Measurements from ENCODE around the gene SEM1. TPM values are rescaled to one million over a fixed set of nuclear protein-coding genes. Genes with fewer than 3 reads are reported as not detected.
"Not testable (repeated sequence)": the region's sequence is repeated elsewhere in the genome, so short reads cannot be mapped to it uniquely, and the experiment has no call there.

SEM1 gene
- total RNA-seq, 1 donor from 2014 or later, result 50.8 TPM

DNA sequence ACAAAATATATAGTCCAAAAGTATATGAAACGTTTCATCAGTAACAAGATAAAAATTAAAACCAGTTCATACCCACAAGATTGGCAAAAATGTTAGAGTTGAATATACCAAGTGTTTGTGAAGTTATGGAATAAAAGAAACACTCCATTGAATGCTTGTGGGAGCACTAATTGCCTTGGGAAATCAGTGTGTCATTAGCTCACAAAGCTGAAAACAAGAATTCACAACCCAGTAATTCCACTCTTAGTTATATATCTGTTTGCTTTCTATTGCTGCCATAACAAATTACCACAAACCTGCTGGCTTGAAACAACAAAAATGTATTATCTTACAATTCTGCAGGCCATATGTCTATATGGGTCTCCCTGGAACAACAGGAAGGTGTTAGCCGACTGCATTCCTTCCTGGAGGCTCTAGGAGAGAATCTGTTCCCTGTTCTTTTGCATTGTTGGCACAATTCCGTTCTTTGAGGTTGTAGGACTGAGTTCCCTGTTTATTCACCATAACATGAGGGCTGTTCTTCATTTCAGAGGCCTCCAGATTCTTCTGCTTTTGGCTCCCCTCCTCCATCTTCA lies 45.7 kb downstream of the SEM1 start:
- H3K9me3 Mint-ChIP-seq (ENCODE audit: unreplicated experiment), result no peaks in the 10 kb centered on the region
- no peaks in the 10 kb centered on the region for H3K36me3 Mint-ChIP-seq (ENCODE audit: low read depth, unreplicated experiment)
- Histone ChIP-seq H3K27ac (ENCODE audit: low read depth, low read length) (no peak overlapping the region), H3K4me3 (ENCODE audit: insufficient read depth, low read depth, low read length) (no peak overlapping the region), H3K79me2 (ENCODE audit: insufficient read depth, low read length) (no peaks in the 10 kb centered on the region), H3K36me3 (ENCODE audit: insufficient read depth, low read length) (no peaks in the 10 kb centered on the region), H3K4me1 (ENCODE audit: insufficient read depth, low read length) (no peaks in the 10 kb centered on the region), H3K9me3 (ENCODE audit: insufficient read depth, low read depth, low read length) (no peaks in the 10 kb centered on the region), H4K20me1 (ENCODE audit: insufficient read depth, low read length) (no peaks in the 10 kb centered on the region), H2AFZ (ENCODE audit: low read depth, low read length) (no peak overlapping the region), H3K4me2 (ENCODE audit: low read length) (no peak overlapping the region), H3K27me3 (ENCODE audit: insufficient read depth, low read length) (no peaks in the 10 kb centered on the region), H3K9ac (ENCODE audit: low read length) (no peak overlapping the region)
- no peak overlapping the region for H3K4me3 Mint-ChIP-seq (ENCODE audit: unreplicated experiment)
- peaks cover 9% of the 10 kb centered on the region for H3K4me1 Mint-ChIP-seq (ENCODE audit: low read depth, unreplicated experiment)
- TF ChIP-seq, protein P1, sequence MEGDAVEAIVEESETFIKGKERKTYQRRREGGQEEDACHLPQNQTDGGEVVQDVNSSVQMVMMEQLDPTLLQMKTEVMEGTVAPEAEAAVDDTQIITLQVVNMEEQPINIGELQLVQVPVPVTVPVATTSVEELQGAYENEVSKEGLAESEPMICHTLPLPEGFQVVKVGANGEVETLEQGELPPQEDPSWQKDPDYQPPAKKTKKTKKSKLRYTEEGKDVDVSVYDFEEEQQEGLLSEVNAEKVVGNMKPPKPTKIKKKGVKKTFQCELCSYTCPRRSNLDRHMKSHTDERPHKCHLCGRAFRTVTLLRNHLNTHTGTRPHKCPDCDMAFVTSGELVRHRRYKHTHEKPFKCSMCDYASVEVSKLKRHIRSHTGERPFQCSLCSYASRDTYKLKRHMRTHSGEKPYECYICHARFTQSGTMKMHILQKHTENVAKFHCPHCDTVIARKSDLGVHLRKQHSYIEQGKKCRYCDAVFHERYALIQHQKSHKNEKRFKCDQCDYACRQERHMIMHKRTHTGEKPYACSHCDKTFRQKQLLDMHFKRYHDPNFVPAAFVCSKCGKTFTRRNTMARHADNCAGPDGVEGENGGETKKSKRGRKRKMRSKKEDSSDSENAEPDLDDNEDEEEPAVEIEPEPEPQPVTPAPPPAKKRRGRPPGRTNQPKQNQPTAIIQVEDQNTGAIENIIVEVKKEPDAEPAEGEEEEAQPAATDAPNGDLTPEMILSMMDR (IDR thresholded peaks at IDR 0.05; ENCODE audit: insufficient read depth, low read depth, low read length), result no peak
- no peak for TF ChIP-seq EZH2 (IDR thresholded peaks at IDR 0.05; ENCODE audit: insufficient read depth, low read length)
- no peaks in the 10 kb centered on the region for H3K27me3 Mint-ChIP-seq (ENCODE audit: low read depth, unreplicated experiment)
- no peak for FAIRE-seq
- H3K27ac Mint-ChIP-seq (ENCODE audit: unreplicated experiment), result no peak overlapping the region
- no peak for DNase-seq (ENCODE audit: low read depth)

DNA sequence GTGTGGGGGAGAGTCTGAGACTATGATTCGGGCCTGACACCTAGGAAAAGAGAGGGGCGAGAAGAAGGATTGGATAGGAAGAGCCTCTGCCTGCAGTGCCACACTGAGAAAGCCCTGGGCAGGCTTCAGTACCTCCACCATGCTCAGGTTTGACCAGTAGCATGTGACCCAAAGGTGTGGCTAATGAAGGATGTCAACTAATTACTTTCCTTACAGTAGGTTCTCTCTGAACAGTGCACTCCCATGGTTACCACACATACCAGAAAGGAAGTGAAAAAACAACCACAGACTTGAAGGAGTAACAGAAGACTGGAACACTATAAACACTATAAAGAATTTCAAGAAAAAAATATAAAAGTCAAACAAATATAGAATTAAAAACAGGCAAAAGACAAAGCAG lies 46.2 kb downstream of the SEM1 start:
- Mint-ChIP-seq H3K4me3 (ENCODE audit: unreplicated experiment) (no peak overlapping the region), H3K27ac (ENCODE audit: unreplicated experiment) (no peak overlapping the region), H3K36me3 (ENCODE audit: low read depth, unreplicated experiment) (no peaks in the 10 kb centered on the region), H3K27me3 (ENCODE audit: low read depth, unreplicated experiment) (no peaks in the 10 kb centered on the region), H3K4me1 (ENCODE audit: low read depth, unreplicated experiment) (peaks cover 6% of the 10 kb centered on the region), H3K9me3 (ENCODE audit: unreplicated experiment) (no peaks in the 10 kb centered on the region)
- H3K4me3 ChIP-seq (ENCODE audit: insufficient read depth, low read depth, low read length), result no peak overlapping the region
- no peaks in the 10 kb centered on the region for H3K9me3 ChIP-seq (ENCODE audit: insufficient read depth, low read depth, low read length)
- no peaks in the 10 kb centered on the region for H3K36me3 ChIP-seq (ENCODE audit: insufficient read depth, low read length)
- H4K20me1 ChIP-seq (ENCODE audit: insufficient read depth, low read length), result no peaks in the 10 kb centered on the region
- FAIRE-seq (no peak), DNase-seq (ENCODE audit: low read depth) (no peak)
- H3K27ac ChIP-seq (ENCODE audit: low read depth, low read length), result no peak overlapping the region
- no peak overlapping the region for H3K4me2 ChIP-seq (ENCODE audit: low read length)
- H3K79me2 ChIP-seq (ENCODE audit: insufficient read depth, low read length), result no peaks in the 10 kb centered on the region
- TF ChIP-seq EZH2 (IDR thresholded peaks at IDR 0.05; ENCODE audit: insufficient read depth, low read length), result no peak
- TF ChIP-seq, protein P1 (IDR thresholded peaks at IDR 0.05; ENCODE audit: insufficient read depth, low read depth, low read length), result no peak
- H3K9ac ChIP-seq (ENCODE audit: low read length), result no peak overlapping the region
- H2AFZ ChIP-seq (ENCODE audit: low read depth, low read length), result no peak overlapping the region
- no peaks in the 10 kb centered on the region for H3K27me3 ChIP-seq (ENCODE audit: insufficient read depth, low read length)
- H3K4me1 ChIP-seq (ENCODE audit: insufficient read depth, low read length), result no peaks in the 10 kb centered on the region

DNA sequence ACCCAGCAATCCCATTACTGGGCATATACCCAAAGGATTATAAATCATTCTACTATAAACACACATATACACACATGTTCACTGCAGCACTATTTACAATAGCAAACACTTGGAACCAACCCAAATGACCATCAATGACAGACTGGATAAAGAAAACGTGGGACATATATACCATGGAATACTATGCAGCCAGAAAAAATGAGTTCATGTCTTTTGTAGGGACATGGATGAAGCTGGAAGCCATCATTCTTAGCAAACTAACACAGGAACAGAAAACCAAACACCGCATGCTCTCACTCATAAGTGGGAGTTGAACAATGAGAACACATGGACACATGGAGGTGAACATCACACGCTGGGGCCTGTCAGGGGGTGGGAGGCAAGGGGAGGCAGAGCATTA lies 47.5 kb downstream of the SEM1 start:
- not testable (repeated sequence) for H3K27ac Mint-ChIP-seq (ENCODE audit: unreplicated experiment); H3K4me3 Mint-ChIP-seq (ENCODE audit: unreplicated experiment)

More for the DNA sequence above, 47.5 kb downstream of the SEM1 start:
- not testable (repeated sequence) for H3K9ac ChIP-seq (ENCODE audit: low read length); H3K9me3 Mint-ChIP-seq (ENCODE audit: unreplicated experiment); H3K36me3 ChIP-seq (ENCODE audit: insufficient read depth, low read length); H3K79me2 ChIP-seq (ENCODE audit: insufficient read depth, low read length); H2AFZ ChIP-seq (ENCODE audit: low read depth, low read length); H3K36me3 Mint-ChIP-seq (ENCODE audit: low read depth, unreplicated experiment); H3K27ac ChIP-seq (ENCODE audit: low read depth, low read length); H3K4me3 ChIP-seq (ENCODE audit: insufficient read depth, low read depth, low read length); H3K27me3 Mint-ChIP-seq (ENCODE audit: low read depth, unreplicated experiment); DNase-seq (ENCODE audit: low read depth); H4K20me1 ChIP-seq (ENCODE audit: insufficient read depth, low read length); H3K9me3 ChIP-seq (ENCODE audit: insufficient read depth, low read depth, low read length); H3K27me3 ChIP-seq (ENCODE audit: insufficient read depth, low read length); H3K4me1 ChIP-seq (ENCODE audit: insufficient read depth, low read length); H3K4me2 ChIP-seq (ENCODE audit: low read length); FAIRE-seq
- peaks cover 14% of the 10 kb centered on the region for H3K4me1 Mint-ChIP-seq (ENCODE audit: low read depth, unreplicated experiment)
